Measurements from ENCODE around the gene LCNL1.
A peak's percentile ranks its signal among the peaks of the same experiment; 100 is the strongest.

LCNL1 gene

GRCh38 chr9:137023583-137023991 is 40.8 kb downstream of the LCNL1 start:
- no peaks in the 10 kb centered on the region for H3K36me3 ChIP-seq (ENCODE audit: control insufficient read depth, insufficient read depth, low read length)
- no peak overlapping the region for H3K4me3 ChIP-seq (ENCODE audit: low read length)
- peaks cover 48% of the 10 kb centered on the region for H3K4me1 ChIP-seq (ENCODE audit: control insufficient read depth, insufficient read depth, low read length)
- no peaks in the 10 kb centered on the region for H3K9me3 ChIP-seq (ENCODE audit: control insufficient read depth, low read length)
- H3K9ac ChIP-seq (ENCODE audit: low read length) = no peak overlapping the region
- no peaks in the 10 kb centered on the region for H3K27me3 ChIP-seq (ENCODE audit: control insufficient read depth, insufficient read depth, low read length)

GRCh38 chr9:137025517-137025966 is 42.7 kb downstream of the LCNL1 start:
- no peak overlapping the region for H3K9ac ChIP-seq (ENCODE audit: low read length)
- no peaks in the 10 kb centered on the region for H3K27me3 ChIP-seq (ENCODE audit: control insufficient read depth, insufficient read depth, low read length)
- H3K4me3 ChIP-seq (ENCODE audit: low read length) = no peak overlapping the region

DNA sequence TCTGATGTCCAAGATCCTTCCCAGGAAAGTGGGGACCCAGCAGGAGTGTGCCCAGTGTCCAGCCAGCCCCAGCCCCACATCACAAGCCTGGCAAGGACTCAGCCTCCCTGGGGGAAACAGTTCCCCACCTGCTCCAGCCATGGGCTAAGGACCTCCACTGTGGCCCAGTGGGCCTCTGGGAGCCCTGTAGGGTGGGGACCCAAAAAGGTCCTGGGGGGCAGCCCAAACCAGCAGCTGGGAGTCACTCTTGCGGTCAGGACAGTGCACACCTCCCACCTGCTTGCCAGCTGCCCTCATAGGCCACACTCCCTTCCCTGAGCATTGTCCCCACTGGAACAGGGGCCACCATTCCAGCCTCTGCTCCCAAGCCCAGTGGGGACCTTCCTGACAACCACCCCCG is 43.6 kb downstream of the LCNL1 start:
- no peak overlapping the region for H3K9ac ChIP-seq (ENCODE audit: low read length)
- no peaks in the 10 kb centered on the region for H3K9me3 ChIP-seq (ENCODE audit: control insufficient read depth, low read length)
- H3K27me3 ChIP-seq (ENCODE audit: control insufficient read depth, insufficient read depth, low read length) = no peaks in the 10 kb centered on the region
- peaks cover 58% of the 10 kb centered on the region for H3K4me1 ChIP-seq (ENCODE audit: control insufficient read depth, insufficient read depth, low read length)
- no peaks in the 10 kb centered on the region for H3K36me3 ChIP-seq (ENCODE audit: control insufficient read depth, insufficient read depth, low read length)
- H3K4me3 ChIP-seq (ENCODE audit: low read length) = no peak overlapping the region

More at GRCh38 chr9:137025517-137025966, 42.7 kb downstream of the LCNL1 start:
- Histone ChIP-seq H3K36me3 (ENCODE audit: control insufficient read depth, insufficient read depth, low read length) (no peaks in the 10 kb centered on the region), H3K4me1 (ENCODE audit: control insufficient read depth, insufficient read depth, low read length) (peaks cover 58% of the 10 kb centered on the region), H3K9me3 (ENCODE audit: control insufficient read depth, low read length) (no peaks in the 10 kb centered on the region)

DNA sequence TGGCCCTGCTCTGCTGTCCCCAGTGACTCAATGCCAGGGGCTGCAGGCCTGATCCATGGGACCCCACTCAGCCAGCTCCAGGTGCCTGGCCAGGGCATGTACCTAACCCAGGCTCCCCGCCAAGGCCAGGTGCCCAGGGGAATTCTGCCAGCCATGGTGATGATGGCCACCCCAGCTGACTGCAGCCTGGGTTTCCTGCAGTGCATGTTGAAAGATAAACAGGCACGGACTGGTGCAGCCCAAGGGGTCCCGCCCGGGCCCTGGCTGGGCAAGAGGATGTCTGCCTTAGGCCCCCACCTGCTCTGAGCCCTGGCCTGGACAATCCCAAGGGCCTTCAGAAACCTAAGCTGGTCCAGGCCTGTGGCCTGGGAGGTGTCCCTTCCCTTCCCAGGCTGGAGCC is 44.0 kb downstream of the LCNL1 start:
- Histone ChIP-seq H3K4me3 (ENCODE audit: low read length) (no peak overlapping the region), H3K27me3 (ENCODE audit: control insufficient read depth, insufficient read depth, low read length) (no peaks in the 10 kb centered on the region), H3K9ac (ENCODE audit: low read length) (no peak overlapping the region), H3K9me3 (ENCODE audit: control insufficient read depth, low read length) (no peaks in the 10 kb centered on the region), H3K36me3 (ENCODE audit: control insufficient read depth, insufficient read depth, low read length) (no peaks in the 10 kb centered on the region), H3K4me1 (ENCODE audit: control insufficient read depth, insufficient read depth, low read length) (peaks cover 58% of the 10 kb centered on the region)

DNA sequence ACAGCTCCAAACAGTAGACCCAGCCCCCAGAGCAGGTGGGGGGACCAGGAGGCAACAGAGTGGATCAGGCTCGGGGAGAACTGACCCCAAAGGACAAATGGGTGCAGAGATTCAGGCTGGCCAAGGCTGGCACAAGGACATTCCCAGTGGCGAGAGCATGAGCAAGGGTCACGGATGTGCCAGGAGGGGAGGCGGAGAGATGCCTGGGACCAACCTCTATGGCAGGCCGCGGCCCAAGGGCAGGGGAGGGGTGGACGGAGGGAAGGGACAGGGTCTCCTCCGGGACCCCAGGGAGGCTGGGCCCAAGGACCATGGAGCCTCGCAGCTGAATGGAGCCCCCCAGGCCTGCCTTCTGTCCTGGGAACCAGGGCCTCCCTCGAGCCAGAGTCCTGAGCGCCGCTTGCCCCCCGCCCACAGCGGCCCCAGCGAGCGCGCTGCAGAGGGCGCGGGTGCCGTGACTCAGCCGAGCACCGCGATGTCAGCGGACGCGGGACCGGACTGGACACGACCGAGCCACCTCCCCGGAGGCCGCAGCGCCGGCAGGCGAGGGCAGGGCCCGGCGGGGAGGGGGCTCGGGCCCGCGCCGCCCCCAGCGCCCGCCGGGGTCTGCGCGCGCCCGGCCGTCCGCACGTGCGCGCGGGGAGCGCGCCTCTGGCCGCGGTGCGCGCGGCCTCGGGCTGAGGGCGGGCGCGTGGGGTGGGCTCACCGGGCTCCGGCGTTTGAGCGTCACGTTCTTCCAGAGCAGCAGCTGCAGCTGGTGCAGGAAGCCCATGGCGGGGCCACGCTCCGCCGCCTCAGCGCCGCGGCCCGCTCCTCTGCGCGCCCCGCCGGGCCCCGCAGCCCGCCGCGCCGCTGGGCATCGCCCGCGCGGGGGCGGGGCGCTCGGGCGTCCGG is 44.8 kb downstream of the LCNL1 start, which contains the start of gene ABCA2:
ABCA2 (minus strand) TSS at position 869 of the 894 bp plus-strand sequence; CDS start at position 772, 97 bp downstream.
- Histone ChIP-seq H3K4me1 (ENCODE audit: control insufficient read depth, insufficient read depth, low read length) (peaks cover 55% of the 10 kb centered on the region), H3K9ac (ENCODE audit: low read length) (peak within 1 kb of the TSS; percentile 64), H3K36me3 (ENCODE audit: control insufficient read depth, insufficient read depth, low read length) (no peaks in the 10 kb centered on the region), H3K9me3 (ENCODE audit: control insufficient read depth, low read length) (no peaks in the 10 kb centered on the region), H3K27me3 (ENCODE audit: control insufficient read depth, insufficient read depth, low read length) (no peaks in the 10 kb centered on the region), H3K4me3 (ENCODE audit: low read length) (peak within 1 kb of the TSS; percentile 46)

DNA sequence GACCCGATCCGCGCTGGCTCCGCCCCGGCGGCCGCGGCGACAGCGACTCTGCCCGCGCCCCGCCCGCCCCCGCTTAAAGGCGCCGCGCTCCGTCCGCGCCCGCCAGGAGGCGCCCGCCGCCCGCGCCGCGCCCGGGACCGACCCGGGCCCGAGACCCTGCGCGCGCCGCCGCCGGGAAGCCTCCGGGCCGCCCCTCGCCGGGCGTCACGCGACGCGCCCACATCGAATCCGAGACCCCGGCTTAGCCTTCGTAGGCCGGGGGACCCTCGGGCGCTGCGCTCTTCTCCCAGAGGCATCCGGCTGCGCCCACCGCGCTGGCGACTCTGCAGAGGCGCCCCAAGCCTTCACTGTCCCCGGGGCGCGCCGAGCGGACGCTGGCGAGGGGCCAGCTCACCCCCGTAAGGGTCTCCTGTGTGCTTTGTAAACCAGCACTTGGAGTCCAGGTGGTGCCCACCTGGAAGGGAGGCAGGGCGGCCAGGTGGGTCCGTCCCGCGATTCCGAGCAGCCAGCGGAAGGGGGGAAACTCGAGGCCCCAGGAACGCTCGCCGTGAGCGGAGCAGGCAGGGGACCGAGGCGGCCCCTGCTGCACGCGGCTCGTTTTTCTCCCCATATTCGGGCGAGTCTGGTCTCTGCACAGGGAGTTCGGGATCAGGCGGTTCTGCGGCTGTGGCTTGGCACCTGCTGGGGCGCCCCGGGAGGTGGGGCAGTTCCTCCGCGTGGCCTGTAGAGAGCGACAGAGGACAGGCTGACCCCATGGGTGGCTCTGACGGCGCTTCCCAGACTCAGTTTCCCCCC is 45.7 kb downstream of the LCNL1 start:
- H3K36me3 ChIP-seq (ENCODE audit: control insufficient read depth, insufficient read depth, low read length) = no peaks in the 10 kb centered on the region
- H3K4me1 ChIP-seq (ENCODE audit: control insufficient read depth, insufficient read depth, low read length) = peaks cover 48% of the 10 kb centered on the region
- no peaks in the 10 kb centered on the region for H3K27me3 ChIP-seq (ENCODE audit: control insufficient read depth, insufficient read depth, low read length)
- H3K9me3 ChIP-seq (ENCODE audit: control insufficient read depth, low read length) = no peaks in the 10 kb centered on the region
- H3K9ac ChIP-seq (ENCODE audit: low read length) = peak overlapping the region; percentile 64
- peak overlapping the region; percentile 46 for H3K4me3 ChIP-seq (ENCODE audit: low read length)

DNA sequence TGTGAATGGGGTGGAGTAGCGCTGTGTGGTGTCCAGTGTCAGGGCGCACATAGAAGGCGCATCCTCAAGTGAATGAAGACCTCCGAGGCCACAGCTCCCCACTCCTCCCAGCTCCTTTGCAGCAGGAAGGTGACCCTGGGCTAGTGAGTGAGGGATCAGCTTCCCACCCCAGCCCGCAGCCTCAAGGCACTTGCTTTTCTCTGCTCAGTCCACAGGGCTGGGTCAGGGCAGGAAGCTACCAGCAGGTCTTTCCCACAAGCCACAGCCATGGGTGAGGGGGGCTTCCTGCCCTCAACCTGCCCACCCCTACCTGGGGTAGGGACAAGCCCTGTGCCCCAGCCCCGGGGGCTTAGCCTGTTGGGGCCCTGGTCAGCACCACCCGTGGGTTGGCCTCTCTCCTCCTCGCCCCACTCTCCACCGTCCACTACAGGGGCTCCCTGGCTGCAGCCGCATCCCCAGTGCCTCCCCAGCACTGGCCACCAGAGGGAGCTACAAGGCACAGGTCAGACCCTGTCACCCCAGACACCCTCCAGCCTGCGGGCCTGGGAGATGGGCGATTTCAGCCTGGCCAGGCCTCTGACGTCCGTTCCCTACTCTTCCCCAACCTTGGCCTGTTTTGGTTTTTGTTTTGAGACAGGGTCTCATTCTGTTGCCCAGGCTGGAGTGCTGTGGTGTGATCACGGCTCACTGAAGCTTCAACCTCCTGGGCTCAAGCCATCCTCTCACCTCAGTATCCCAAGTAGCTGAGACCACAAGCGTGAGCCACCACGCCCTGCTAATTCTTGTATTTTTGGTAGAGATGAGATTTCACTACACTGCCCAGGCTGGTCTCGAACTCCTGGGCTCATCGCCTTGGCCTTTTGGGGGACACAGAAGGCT is 46.5 kb downstream of the LCNL1 start:
- H3K4me1 ChIP-seq (ENCODE audit: control insufficient read depth, insufficient read depth, low read length) = peaks cover 48% of the 10 kb centered on the region
- peak overlapping the region; percentile 15 for H3K4me3 ChIP-seq (ENCODE audit: low read length)
- no peaks in the 10 kb centered on the region for H3K9me3 ChIP-seq (ENCODE audit: control insufficient read depth, low read length)
- H3K27me3 ChIP-seq (ENCODE audit: control insufficient read depth, insufficient read depth, low read length) = no peaks in the 10 kb centered on the region
- peak overlapping the region; percentile 64 for H3K9ac ChIP-seq (ENCODE audit: low read length)
- H3K36me3 ChIP-seq (ENCODE audit: control insufficient read depth, insufficient read depth, low read length) = no peaks in the 10 kb centered on the region

- Histone ChIP-seq H3K27me3 (ENCODE audit: control insufficient read depth, insufficient read depth, low read length) (peaks cover 4% of the 10 kb centered on the region), H3K4me3 (ENCODE audit: low read length) (no peak overlapping the region), H3K36me3 (ENCODE audit: control insufficient read depth, insufficient read depth, low read length) (no peaks in the 10 kb centered on the region), H3K4me1 (ENCODE audit: control insufficient read depth, insufficient read depth, low read length) (peaks cover 56% of the 10 kb centered on the region), H3K9ac (ENCODE audit: low read length) (no peak overlapping the region), H3K9me3 (ENCODE audit: control insufficient read depth, low read length) (no peaks in the 10 kb centered on the region)
Observed at GRCh38 chr9:137030006-137030405, 47.2 kb downstream of the LCNL1 start.

DNA sequence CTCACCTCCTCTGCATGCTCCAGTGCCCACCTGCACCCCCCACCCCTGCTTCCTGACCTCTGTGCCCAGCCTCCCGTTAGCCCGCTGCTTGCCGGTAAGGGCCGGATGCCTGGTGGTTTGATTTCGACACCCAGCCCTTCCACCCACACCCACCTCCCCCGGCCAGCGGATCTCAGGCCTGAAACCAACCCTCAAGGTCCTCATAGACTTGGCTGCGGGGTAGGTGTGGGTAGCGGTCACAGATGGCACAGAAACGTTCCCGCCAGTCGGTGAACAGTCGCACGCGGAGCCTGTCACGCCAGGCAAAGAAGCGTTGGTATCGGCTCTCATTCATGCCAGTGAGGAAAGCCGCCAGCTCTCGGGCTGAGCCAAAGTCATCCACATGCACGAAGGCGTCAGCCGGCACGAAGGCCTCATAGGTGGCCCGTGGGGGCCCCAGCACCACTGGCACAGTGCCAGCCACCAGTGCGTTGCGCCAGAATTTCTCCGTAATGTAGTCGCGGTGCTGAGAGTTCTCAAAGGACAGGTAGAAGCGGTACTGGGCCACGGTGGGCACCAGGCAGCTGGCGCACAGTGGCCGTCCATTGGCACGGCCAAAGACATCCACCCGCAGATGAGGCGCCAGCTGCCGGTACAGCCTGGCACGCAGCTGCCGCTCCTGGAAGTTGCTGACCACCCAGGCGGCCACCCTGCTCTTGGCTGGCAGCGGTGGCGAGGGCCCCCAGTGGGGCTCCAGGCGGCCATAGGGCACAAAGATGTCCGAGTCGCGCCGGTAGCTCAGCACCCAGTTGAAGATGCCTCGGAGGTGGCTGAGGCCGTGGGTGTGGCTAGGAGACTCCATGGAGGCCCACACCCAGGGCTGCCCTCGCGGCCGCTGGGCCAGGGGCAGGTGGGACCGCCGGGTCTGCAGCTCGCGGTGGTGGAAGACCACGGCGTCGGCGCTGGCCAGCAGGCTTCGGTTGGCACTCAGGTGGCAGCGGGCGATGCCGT is 48.0 kb downstream of the LCNL1 start:
- Histone ChIP-seq H3K36me3 (ENCODE audit: control insufficient read depth, insufficient read depth, low read length) (no peaks in the 10 kb centered on the region), H3K9ac (ENCODE audit: low read length) (no peak overlapping the region), H3K9me3 (ENCODE audit: control insufficient read depth, low read length) (no peaks in the 10 kb centered on the region), H3K4me3 (ENCODE audit: low read length) (no peak overlapping the region), H3K4me1 (ENCODE audit: control insufficient read depth, insufficient read depth, low read length) (peaks cover 53% of the 10 kb centered on the region), H3K27me3 (ENCODE audit: control insufficient read depth, insufficient read depth, low read length) (peaks cover 8% of the 10 kb centered on the region)

- no peaks in the 10 kb centered on the region for H3K9me3 ChIP-seq (ENCODE audit: control insufficient read depth, low read length)
- H3K4me3 ChIP-seq (ENCODE audit: low read length) = no peak within 1 kb of the TSS
- H3K27me3 ChIP-seq (ENCODE audit: control insufficient read depth, insufficient read depth, low read length) = peaks cover 9% of the 10 kb centered on the region
- no peaks in the 10 kb centered on the region for H3K36me3 ChIP-seq (ENCODE audit: control insufficient read depth, insufficient read depth, low read length)
- no peak within 1 kb of the TSS for H3K9ac ChIP-seq (ENCODE audit: low read length)
- H3K4me1 ChIP-seq (ENCODE audit: control insufficient read depth, insufficient read depth, low read length) = peaks cover 42% of the 10 kb centered on the region
Observed at GRCh38 chr9:137031904-137032640, 49.3 kb downstream of the LCNL1 start, which contains the start of gene FUT7. Gene FUT7, minus strand, starts transcription at chr9:137032088. Its CDS starts 97 bp downstream, at chr9:137031991.
